ENCODE data around the gene SLC16A10.

- no peak for TF ChIP-seq CTCF (IDR thresholded peaks at IDR 0.05)
- no peak for TF ChIP-seq POLR2A (IDR thresholded peaks at IDR 0.05)
Measured at GRCh38 chr6:111265842-111266241, 178.5 kb downstream of the SLC16A10 start.

Measured in thyroid gland (tissue), 4 donors.